ENCODE measurements around the gene RNF151. TPM values are rescaled to one million over a fixed set of nuclear protein-coding genes. Genes with fewer than 3 reads are reported as not detected.

Gene RNF151
- polyA plus RNA-seq, 1 donor from 2014 or later, result not detected

- peak; percentile 37 for TF ChIP-seq CTCF (IDR thresholded peaks at IDR 0.05; ENCODE audit: poor library complexity, severe bottlenecking)
- peak; percentile 99 for TF ChIP-seq POLR2AphosphoS5 (IDR thresholded peaks at IDR 0.05)
- TF ChIP-seq EZH2 (IDR thresholded peaks at IDR 0.05; ENCODE audit: borderline replicate concordance, insufficient read depth, low read length, poor library complexity, severe bottlenecking), result no peak
- peak; percentile 96 for TF ChIP-seq MXI1 (conservative IDR thresholded peaks at IDR 0.05; ENCODE audit: poor library complexity, severe bottlenecking)
- TF ChIP-seq TAF1 (IDR thresholded peaks at IDR 0.05; ENCODE audit: low read depth), result peak; percentile 98
- no peak for TF ChIP-seq SMC3 (conservative IDR thresholded peaks at IDR 0.05; ENCODE audit: poor library complexity)
- TF ChIP-seq EP300 (conservative IDR thresholded peaks at IDR 0.05; ENCODE audit: poor library complexity, severe bottlenecking), result peak; percentile 58
- TF ChIP-seq REST (IDR thresholded peaks at IDR 0.05; ENCODE audit: borderline replicate concordance), result peak; percentile 98
- TF ChIP-seq RAD21 (conservative IDR thresholded peaks at IDR 0.05), result no peak
- H3K4me3 ChIP-seq (ENCODE audit: low read length), result peak within 1 kb of the TSS; percentile 88
- H3F3A ChIP-seq (ENCODE audit: insufficient read depth, low read length, poor library complexity, severe bottlenecking), result no peaks in the 10 kb centered on the region
- no peaks in the 10 kb centered on the region for H3K9me3 ChIP-seq (ENCODE audit: low read length)
- H3K36me3 ChIP-seq (ENCODE audit: insufficient read depth, low read length), result no peaks in the 10 kb centered on the region
- no peaks in the 10 kb centered on the region for H4K20me1 ChIP-seq (ENCODE audit: insufficient read depth)
- H3K4me2 ChIP-seq (ENCODE audit: low read length), result peak within 1 kb of the TSS; percentile 94
- no peaks in the 10 kb centered on the region for H3K27me3 ChIP-seq (ENCODE audit: insufficient read depth, low read depth, low read length)
- peak within 1 kb of the TSS; percentile 80 for H3K27ac ChIP-seq (ENCODE audit: low read length)
- peak within 1 kb of the TSS; percentile 36 for H2AFZ ChIP-seq (ENCODE audit: low read depth, low read length)
- H3K9ac ChIP-seq (ENCODE audit: low read length), result peak within 1 kb of the TSS; percentile 89
- no peaks in the 10 kb centered on the region for H3K9me2 ChIP-seq (ENCODE audit: insufficient read depth, low read length)
- H3K79me2 ChIP-seq (replicated peaks; ENCODE audit: insufficient read depth, low read length), result peaks cover 15% of the 10 kb centered on the region
These were observed 1.9 kb upstream of the RNF151 start, which contains the start of gene RPS2 for GRCh38 chr16:1964506-1965395. Gene RPS2, minus strand, starts transcription at chr16:1964826. Its CDS starts 201 bp downstream, at chr16:1964625.

- Histone ChIP-seq H3K79me2 (replicated peaks; ENCODE audit: insufficient read depth, low read length) (peaks cover 12% of the 10 kb centered on the region), H2AFZ (ENCODE audit: low read depth, low read length) (peak overlapping the region; percentile 36), H3K27me3 (ENCODE audit: insufficient read depth, low read depth, low read length) (no peaks in the 10 kb centered on the region), H3F3A (ENCODE audit: insufficient read depth, low read length, poor library complexity, severe bottlenecking) (no peaks in the 10 kb centered on the region), H3K36me3 (ENCODE audit: insufficient read depth, low read length) (no peaks in the 10 kb centered on the region), H3K27ac (ENCODE audit: low read length) (peak overlapping the region; percentile 80), H3K9me2 (ENCODE audit: insufficient read depth, low read length) (no peaks in the 10 kb centered on the region), H4K20me1 (ENCODE audit: insufficient read depth) (no peaks in the 10 kb centered on the region), H3K9me3 (ENCODE audit: low read length) (no peaks in the 10 kb centered on the region), H3K9ac (ENCODE audit: low read length) (peak overlapping the region; percentile 89), H3K4me2 (ENCODE audit: low read length) (peak overlapping the region; percentile 80), H3K4me3 (ENCODE audit: low read length) (peak overlapping the region; percentile 88)
- TF ChIP-seq SMC3 (conservative IDR thresholded peaks at IDR 0.05; ENCODE audit: poor library complexity) (no peak), POLR2AphosphoS5 (IDR thresholded peaks at IDR 0.05) (no peak), TAF1 (IDR thresholded peaks at IDR 0.05; ENCODE audit: low read depth) (no peak), REST (IDR thresholded peaks at IDR 0.05; ENCODE audit: borderline replicate concordance) (no peak), CTCF (IDR thresholded peaks at IDR 0.05; ENCODE audit: poor library complexity, severe bottlenecking) (no peak), EP300 (conservative IDR thresholded peaks at IDR 0.05; ENCODE audit: poor library complexity, severe bottlenecking) (no peak), EZH2 (IDR thresholded peaks at IDR 0.05; ENCODE audit: borderline replicate concordance, insufficient read depth, low read length, poor library complexity, severe bottlenecking) (no peak), RAD21 (conservative IDR thresholded peaks at IDR 0.05) (no peak)
These were observed 1.2 kb upstream of the RNF151 start for GRCh38 chr16:1965396-1966001.

Measured in neural cell (in vitro differentiated cells).